Measurements from ENCODE around the gene MTHFR.

Gene MTHFR

GRCh38 chr1:11797525-11798216 is 8.1 kb downstream of the MTHFR start:
- no peak for DNase-seq (ENCODE audit: low spot score)

DNA sequence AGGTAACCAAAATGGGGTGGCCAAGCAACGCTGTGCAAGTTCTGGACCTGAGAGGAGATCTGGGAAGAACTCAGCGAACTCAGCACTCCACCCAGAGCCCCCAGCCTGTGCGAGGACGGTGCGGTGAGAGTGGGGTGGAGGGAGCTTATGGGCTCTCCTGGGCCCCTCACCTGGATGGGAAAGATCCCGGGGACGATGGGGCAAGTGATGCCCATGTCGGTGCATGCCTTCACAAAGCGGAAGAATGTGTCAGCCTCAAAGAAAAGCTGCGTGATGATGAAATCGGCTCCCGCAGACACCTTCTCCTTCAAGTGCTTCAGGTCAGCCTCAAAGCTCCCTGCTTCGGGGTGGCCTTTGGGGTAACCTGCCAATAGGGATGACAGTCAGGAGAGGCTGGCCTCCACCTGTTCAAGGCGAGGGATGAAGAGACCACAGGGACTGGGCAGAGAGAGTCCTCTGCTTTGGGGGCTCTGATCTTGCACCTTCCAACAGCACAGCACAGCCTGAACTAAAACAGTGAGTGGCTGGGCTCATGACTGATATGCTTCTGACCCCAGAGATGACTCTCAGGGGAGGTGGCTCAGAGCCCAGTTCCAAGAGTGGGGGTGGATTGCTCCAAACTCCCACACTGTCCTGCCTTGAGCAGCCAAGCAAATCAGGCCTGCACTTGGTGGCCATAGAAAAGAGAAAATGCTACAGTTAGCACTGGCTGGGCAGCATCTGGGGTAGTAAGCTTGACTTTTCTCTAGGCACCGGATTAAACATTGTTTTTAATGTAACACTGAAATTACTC is 9.5 kb downstream of the MTHFR start:
- no peak for DNase-seq (ENCODE audit: low spot score)

DNA sequence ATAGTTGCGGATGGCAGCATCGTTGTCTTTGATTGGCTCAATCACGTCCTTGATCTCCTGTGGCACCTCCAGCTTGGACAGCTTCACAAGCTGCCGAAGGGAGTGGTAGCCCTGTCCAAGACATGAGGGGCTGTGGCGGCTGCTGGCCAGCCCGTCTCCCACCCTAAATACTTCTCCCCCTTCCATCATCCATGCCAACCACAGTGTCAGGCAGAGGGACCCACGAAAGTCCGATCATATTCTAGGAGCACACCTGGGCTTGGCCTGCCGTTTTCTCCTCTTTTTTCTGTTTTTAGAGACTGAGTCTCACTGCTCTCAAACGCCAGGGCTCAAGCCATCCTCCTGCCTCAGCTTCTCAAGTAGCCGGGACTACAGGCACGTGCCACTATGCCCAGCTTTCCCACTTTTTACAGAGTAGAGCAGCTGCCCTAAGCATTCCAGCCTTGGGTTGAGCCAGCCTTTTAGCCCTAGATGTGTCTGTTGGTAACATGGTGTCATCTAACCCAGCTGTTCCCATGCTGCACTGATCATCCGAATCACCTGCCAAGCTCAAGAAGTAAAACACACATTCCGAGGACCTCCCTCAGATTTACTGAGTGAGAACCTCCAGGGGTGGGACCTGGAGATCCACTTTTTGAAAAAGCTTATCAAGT is 10.4 kb downstream of the MTHFR start:
- no peak for DNase-seq (ENCODE audit: low spot score)

- DNase-seq (ENCODE audit: low spot score) = no peak
Observed at GRCh38 chr1:11794446-11795237, 11.1 kb downstream of the MTHFR start.

- no peak for DNase-seq (ENCODE audit: low spot score)
Observed at GRCh38 chr1:11793819-11794218, 11.9 kb downstream of the MTHFR start.

DNA sequence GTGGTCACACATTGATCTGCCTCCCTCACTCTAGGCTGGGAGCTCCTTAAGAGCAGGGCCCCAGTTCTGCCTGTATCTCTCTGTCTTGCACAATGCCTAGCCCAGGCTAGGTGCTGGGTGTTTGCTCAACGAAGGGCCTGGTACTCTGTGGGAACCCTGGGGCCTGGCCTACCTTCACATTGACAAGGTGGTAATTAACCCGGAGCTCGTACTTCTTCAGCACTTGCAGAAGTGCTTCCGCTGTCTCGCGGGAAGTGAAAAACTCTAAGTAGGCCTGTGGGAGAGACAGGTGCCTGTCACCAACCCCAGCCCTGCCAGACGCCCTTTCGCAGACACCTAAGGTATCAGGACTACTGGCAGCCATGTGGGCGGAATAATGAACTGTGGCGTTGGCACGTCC is 13.7 kb downstream of the MTHFR start:
- DNase-seq (ENCODE audit: low spot score) = no peak

DNA sequence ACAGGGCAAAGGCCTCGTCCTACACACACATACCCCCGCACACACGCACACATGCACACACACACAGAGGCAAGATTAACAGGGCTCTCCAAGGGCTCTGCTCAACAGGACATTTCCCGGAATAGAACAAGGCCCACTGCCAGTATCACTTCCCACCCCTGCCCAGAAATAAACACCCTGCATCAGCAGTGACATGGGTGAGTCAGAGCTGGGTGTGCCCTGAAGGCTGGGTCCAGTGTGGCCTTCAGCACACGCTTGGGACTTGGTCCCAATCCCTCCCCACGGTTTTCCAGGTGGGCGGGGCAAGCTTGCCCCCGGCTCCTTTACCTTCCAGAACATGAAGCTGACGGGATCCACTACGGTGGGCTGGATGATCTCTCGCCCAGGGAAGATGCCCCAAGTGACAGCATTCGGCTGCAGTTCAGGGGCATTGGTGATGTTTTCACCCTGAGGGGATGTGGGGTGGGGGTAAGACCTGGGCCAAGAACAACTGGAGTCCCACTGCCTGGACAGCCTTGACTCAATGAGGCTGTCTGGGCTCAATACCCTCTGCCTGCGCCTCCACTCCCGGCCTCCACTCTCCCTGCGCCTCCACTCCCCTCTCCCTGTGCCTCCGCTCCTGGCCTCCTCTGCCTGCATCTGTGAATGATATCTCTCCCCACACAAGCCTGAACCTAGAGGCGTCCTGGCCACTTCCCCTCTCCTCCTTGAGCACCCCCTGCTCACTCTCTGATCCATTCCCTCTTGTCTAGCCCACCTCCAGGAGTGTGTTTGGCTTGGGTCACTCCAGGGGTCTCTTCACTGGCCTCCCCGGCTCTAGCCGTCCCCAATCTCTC is 14.7 kb downstream of the MTHFR start:
- peak; percentile 97 for DNase-seq (ENCODE audit: low spot score)

GRCh38 chr1:11790101-11790879 is 15.5 kb downstream of the MTHFR start:
- DNase-seq (ENCODE audit: low spot score) = no peak

- no peak for DNase-seq (ENCODE audit: low spot score)
Observed at GRCh38 chr1:11789126-11790067, 16.4 kb downstream of the MTHFR start.

- no peak for DNase-seq (ENCODE audit: low spot score)
Observed at GRCh38 chr1:11788549-11789053, 17.2 kb downstream of the MTHFR start.

- no peak for DNase-seq (ENCODE audit: low spot score)
Observed at GRCh38 chr1:11787804-11788436, 17.8 kb downstream of the MTHFR start.

DNA sequence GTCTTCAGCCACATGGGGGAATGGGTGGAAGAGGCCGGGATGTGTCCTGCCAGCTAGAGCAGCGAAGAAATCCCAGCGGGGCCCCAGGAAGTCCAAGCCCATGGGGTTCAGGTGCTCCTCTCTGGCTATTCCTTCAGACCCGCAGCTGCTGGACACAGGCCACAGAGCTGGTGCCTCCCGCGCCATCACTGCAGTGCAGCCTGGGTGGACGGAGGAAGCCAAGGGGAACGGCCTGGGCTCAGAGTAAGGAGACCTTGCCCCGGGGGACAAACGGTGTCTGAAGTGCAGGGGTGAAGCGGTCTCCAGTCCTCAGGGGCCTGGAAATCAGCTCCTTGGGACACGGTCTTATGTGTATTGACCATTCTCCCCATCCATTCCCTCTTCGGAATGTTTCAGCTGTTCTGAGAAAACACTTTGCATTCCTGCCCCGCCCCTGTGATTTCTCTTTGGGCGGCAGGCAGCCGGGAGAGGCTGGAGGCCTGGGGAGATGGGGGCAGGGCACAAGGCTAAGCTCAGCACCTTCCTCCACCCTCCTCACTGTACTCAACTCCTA is 18.4 kb downstream of the MTHFR start:
- DNase-seq (ENCODE audit: low spot score) = peak; percentile 78

DNA sequence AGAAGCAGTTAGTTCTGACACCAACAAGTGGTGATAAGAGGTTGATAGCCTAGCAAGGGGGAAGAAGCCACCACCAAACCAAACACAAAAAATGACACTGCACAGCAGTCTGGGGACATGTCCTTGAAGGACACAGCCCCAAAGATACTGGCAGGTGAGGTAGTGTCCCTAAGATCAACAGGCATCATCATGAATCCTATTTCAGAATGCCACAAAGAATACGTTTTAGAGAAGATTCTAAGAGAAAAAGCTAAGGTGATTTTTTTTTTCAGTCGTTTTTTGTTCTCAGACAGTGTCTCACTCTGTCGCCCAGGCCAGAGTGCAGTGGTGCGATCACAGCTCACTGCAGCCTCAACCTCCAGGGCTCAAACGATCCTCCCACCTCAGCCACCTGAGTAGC is 19.6 kb downstream of the MTHFR start:
- no peak for DNase-seq (ENCODE audit: low spot score)

GRCh38 chr1:11784993-11785769 is 20.6 kb downstream of the MTHFR start:
- peak; percentile 62 for DNase-seq (ENCODE audit: low spot score)

- DNase-seq (ENCODE audit: low spot score) = no peak
Observed at GRCh38 chr1:11784256-11784992, 21.3 kb downstream of the MTHFR start.

- no peak for DNase-seq (ENCODE audit: low spot score)
Observed at GRCh38 chr1:11783556-11783955, 22.2 kb downstream of the MTHFR start.

Data from AG08395 (cell line).